HG02571 (cell line): ENCODE data around the gene WRNIP1.

Source experiments
- ATAC-seq: cut with Tn5 transposase; IDR thresholded peaks from one replicate; pipeline ENCODE4 v1.9.1; 2021; ENCODE audit warnings: mild to moderate bottlenecking, moderate library complexity; ENCODE audit not compliant: unreplicated experiment

The WRNIP1 gene

GRCh38 chr6:2803731-2804429 lies 38.7 kb downstream of the WRNIP1 start:
- no peak for ATAC-seq

- no peak for ATAC-seq
These were observed 39.3 kb downstream of the WRNIP1 start for GRCh38 chr6:2804516-2804915.

- ATAC-seq = no peak
These were observed 39.8 kb downstream of the WRNIP1 start for GRCh38 chr6:2805031-2805430.

- no peak for ATAC-seq
These were observed 41.5 kb downstream of the WRNIP1 start for GRCh38 chr6:2806644-2807043.

GRCh38 chr6:2807342-2808090 lies 42.3 kb downstream of the WRNIP1 start:
- ATAC-seq = no peak

GRCh38 chr6:2809015-2809414 lies 43.8 kb downstream of the WRNIP1 start:
- no peak for ATAC-seq

- no peak for ATAC-seq
These were observed 45.0 kb downstream of the WRNIP1 start for GRCh38 chr6:2810092-2810671.

- ATAC-seq = no peak
These were observed 47.5 kb downstream of the WRNIP1 start for GRCh38 chr6:2812695-2813094.

- no peak for ATAC-seq
These were observed 51.0 kb downstream of the WRNIP1 start for GRCh38 chr6:2816158-2816557.

GRCh38 chr6:2817903-2818443 lies 52.8 kb downstream of the WRNIP1 start:
- ATAC-seq = no peak

- ATAC-seq = no peak
These were observed 53.4 kb downstream of the WRNIP1 start for GRCh38 chr6:2818593-2818992.

- no peak for ATAC-seq
These were observed 53.9 kb downstream of the WRNIP1 start for GRCh38 chr6:2819115-2819514.

GRCh38 chr6:2819978-2820377 lies 54.8 kb downstream of the WRNIP1 start:
- no peak for ATAC-seq

GRCh38 chr6:2820415-2820814 lies 55.2 kb downstream of the WRNIP1 start:
- no peak for ATAC-seq

- no peak for ATAC-seq
These were observed 56.4 kb downstream of the WRNIP1 start for GRCh38 chr6:2821554-2821953.

- ATAC-seq = no peak
These were observed 58.1 kb downstream of the WRNIP1 start for GRCh38 chr6:2823104-2823850.

GRCh38 chr6:2826131-2826530 lies 60.9 kb downstream of the WRNIP1 start:
- ATAC-seq = no peak

GRCh38 chr6:2827142-2827541 lies 61.9 kb downstream of the WRNIP1 start:
- ATAC-seq = no peak

GRCh38 chr6:2828629-2829028 lies 63.4 kb downstream of the WRNIP1 start:
- ATAC-seq = no peak

GRCh38 chr6:2829253-2829652 lies 64.1 kb downstream of the WRNIP1 start:
- ATAC-seq = no peak

GRCh38 chr6:2830183-2830582 lies 65.0 kb downstream of the WRNIP1 start:
- no peak for ATAC-seq
